Amniotic stem cell (primary cell): ENCODE data around the gene SKA2.
"Not testable (repeated sequence)": the region's sequence is repeated elsewhere in the genome, so short reads cannot be mapped to it uniquely, and the experiment has no call there.

Experiments used
- DNase-seq: peaks from one replicate; lab custom pipeline; 2025; lab: John Stamatoyannopoulos, UW

Gene SKA2, protein sequence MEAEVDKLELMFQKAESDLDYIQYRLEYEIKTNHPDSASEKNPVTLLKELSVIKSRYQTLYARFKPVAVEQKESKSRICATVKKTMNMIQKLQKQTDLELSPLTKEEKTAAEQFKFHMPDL

DNA sequence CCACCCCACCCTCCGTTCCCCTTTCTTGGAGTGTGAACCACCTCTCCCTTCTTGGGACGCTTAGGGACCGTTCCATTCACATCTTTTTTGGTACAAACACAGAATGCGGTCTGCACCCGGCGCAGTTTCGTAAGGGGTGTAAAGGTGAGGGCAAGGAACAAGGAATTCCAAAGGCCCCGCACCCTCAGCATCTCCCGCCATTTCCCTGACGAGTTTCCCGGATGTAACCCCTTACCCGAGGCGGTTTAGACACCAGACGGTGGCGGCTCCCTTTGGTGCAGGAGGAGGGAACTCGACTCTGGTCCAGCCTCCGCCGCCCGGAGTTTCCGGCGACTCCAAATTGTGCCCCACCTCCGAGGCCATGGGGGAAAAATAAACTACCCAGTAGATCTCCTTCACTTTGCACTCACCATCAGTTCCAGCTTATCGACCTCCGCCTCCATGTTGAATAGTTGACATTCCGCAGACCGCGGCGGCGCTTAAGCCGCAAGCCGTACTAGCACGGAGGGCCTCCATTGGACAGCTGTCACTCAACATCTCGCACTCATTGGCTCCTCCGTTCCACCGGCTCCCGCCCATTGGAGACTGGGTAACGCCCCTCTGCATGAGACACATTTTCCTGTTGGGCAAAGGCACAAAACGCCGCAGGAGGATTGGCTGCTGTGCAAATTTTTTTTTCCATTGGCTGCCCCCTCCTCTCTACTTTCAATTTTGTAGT, at the start of gene SKA2:
Gene SKA2, minus strand, starts transcription at position 466 of the 718 bp plus-strand sequence. Its CDS starts 23 bp downstream, at position 443.
- DNase-seq: peak; percentile 63

DNA sequence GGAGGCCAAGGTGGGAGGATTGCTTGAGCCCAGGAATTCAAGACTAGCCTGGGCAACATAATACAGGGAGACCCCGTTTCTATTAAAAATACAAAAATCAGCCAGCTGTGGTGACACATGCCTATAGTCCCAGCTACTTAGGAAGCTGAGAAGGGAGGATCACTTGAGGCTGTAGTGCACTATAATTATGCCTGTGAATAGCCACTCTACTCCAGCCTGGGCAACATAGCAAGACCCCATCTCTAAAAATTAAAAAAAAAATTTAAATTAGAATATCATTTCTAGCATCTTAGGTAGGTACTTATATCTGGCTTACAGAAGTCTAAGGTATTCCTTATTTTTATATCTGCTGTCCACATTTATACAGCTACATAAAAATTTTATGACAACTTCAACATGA, 47.3 kb upstream of the SKA2 start:
- DNase-seq: no peak

DNA sequence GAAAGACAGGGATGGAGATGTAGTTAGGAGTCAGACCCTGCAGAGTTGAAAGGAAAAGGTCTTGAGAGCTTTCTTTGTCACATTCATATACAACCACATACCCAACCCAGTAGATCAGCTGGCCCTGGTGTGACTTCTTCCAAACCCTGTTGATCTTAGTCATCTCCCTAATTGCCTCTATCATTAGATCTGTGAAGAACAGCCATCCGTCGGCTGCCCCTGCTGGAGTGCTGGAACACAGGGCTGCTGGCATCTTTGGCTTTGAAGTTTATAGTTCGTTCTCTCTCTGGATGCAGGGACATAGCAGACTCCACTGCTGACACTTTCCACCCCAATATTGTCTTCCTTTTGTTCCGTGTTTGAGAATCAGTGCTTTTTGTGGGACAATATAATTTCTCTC, 44.4 kb upstream of the SKA2 start:
- DNase-seq: no peak

DNA sequence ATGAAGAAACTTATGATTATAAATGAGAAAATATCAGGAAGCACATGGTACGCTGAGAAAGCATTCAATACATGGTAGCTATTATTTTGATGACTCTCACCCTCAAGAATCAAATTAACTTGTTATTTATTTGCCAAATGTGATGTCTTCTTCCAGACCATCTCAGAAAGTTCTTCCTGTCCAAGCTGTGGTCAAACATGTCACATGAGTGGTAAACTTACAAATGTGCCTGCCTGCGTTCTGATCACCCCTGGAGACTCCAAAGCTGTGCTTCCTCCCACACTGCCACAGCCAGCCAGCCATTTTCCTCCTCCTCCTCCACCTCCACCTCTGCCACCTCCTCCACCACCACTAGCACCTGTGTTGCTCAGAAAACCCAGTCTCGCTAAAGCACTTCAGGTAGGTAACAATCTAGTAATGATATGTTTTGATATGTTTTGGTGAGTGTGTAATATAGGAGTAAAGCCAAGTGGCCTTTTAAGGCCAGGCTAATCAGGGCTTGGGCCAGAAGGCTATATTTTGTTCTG, 38.4 kb upstream of the SKA2 start:
- no peak for DNase-seq

DNA sequence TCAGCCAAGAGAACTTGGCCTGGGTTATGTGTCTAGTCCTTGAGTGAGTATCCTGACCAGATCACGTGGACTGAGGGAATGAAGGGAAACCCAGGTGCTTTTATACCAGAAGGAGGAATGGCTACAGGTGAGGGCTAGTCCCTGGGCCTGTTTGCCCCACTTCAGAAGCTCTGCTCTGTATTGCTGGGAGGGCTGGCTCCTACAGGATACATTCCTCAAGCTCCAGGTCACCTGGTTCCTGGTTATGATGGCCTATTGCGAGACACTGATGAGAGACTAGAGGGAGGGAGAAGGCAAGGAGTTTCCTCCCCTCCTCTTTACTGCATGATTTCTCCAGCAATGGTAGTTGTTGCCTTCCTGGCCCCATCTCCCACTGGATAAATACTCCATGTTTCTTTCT, 35.8 kb upstream of the SKA2 start:
- DNase-seq: no peak

DNA sequence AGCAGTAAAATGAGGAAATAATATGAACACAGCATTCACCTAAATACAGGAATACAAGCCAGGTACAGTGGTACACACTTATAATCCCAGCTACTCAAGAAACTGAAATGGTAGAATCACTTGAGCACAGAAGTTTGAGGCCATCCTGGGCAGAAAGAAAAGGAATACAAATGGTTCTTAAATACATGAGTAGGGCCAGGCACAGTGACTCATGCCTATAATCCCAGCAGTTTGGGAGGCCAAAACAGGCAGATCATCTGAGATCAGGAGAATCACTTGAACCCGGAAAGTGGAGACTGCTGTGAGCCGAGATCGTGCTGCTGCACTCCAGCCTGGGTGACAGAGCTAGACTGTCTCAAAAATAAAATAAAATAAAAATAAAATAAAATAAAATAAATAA, 31.9 kb upstream of the SKA2 start:
- no peak for DNase-seq

DNA sequence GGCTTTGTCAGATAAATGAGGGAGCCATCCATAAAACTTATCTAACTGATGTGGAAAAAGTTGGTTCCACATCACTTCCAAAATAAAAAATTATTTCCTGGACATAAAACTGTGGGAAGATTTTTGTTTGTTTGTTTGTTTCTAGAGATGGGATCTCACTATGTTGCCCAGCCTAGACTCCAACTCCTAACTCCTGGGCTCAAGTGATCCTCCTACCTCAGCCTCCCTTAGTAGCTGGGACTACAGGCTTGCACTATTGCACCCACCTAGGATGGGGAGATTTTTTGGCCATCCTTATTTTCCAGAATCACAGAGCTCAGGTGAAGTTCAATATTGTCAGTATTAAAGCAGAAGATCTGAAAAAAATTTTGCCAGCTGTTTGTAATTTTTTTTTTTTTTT, 31.0 kb upstream of the SKA2 start:
- no peak for DNase-seq

DNA sequence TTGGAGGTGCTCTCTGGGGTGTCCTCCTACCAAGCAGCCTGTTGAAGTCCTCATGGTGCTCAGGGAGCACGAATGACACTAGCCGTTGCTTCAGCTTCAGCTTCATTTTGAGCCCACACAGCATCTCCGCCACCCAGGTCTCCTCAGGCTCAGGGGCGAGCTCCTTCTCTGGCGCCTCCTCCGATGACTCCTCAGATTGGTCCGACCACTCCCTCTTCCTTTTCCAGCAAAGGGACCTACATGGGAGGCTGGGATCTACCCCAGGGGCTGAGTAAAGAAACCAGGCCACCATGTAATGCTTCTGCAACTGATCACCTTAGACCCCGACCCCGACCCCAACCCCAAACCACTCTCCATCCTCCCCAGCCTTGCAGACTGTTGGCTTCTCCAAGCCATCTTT, 26.5 kb upstream of the SKA2 start:
- DNase-seq: no peak

DNA sequence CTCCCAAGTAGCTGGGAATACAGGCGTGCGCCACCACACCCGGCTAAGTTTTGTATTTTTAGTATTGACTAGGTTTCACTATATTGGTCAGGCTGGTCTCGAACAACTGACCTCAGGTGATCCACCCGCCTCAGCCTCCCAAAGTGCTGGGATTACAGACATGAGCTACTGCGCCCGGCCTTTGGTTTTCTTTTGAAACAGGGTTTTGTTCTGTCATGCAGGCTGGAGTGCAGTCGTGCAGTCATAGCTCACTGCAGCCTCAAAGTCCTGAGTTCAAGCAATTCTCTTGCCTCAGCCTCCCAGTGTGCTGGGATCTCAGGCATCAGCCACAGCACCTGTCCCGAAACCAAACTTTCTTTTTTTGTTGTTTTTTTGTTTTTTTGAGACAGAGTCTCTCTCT, 25.6 kb upstream of the SKA2 start:
- DNase-seq: no peak

DNA sequence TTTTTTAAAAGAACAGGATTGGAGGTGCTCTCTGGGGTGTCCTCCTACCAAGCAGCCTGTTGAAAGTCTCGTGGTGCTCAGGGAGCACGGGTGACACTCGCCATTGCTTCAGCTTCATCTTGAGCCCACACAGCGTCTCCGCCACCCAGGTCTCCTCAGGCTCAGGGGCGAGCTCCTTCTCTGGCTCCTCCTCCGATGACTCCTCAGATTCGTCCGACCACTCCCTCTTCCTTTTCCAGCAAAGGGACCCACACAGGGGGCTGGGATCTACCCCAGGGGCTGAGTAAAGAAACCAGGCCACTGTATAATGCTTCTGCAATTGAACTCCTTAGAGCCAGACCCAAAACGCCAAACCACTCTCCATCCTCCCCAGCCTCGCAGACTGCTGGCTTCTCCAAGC, 24.6 kb upstream of the SKA2 start:
- DNase-seq: not testable (repeated sequence)

DNA sequence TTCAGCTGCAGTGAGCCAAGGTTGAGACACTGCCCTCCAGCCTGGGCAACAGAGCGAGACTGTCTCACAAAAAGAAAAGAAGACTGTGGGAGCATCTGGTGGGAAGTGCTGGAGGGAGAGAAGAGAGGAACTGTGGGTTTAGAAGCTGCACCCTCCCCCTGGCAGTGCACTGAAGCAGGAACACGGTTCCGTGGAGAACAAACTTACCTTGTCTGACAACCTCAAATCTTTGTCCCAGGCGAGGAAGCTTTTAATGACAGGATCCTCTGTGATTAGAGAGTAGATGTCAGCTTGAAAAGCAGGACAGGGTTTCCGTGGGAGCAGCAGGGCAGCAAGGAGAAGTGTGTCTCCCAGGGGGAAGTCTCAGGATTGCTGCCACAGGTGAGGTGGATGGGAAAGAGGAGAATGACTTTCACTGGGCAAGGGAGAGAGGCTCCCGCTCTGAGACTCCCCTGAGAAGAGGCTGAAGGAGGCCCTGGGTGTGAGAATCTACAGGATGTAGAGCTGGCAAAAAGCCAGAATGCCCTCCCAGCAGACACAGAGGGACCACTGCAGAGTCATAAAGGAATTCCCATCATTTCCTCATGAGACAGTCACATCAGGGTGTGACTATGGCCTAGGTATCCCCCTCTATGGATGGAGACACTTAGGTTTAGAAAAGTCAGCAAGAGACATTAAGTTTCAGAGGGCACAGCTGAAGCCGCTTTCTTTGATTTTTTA, 23.4 kb upstream of the SKA2 start:
- DNase-seq: no peak

DNA sequence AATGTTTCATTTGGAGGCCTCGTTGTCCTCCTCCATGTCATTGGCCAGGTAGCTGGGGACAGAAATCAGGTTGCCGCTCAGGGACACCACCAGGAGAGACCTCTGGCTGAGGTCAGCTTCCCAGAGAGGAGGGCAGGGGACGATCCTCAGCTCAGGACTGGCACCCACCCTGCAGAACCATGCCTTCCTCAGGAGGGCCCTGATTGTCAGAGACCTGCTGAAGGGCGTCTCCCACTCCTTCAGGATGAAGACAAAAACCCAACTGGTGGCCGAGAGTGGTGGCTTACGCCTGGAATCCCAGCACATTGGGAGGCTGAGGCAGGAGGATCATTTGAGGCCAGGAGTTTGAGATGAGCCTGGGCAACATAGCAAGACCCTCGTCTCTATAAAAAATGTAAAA, 20.1 kb upstream of the SKA2 start:
- no peak for DNase-seq

DNA sequence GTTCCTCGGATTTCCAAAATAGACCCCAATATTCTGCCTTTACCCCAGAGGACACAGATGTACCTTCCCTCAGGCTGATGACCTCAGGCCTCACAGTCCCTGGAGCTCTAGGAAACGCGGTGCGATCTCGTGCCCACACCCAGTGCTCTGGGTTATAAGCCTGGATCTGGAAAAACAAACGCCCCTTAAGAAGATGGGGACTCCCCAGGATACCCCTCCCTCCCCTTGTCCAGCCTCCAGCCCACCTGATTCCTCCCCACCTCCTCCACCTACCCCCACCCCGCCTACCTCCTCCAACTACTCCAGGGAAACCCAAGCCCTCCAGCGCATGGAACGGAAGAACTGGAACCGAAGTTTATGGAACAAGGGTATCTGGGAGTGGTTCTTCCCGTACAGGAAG, 19.7 kb upstream of the SKA2 start:
- no peak for DNase-seq

DNA sequence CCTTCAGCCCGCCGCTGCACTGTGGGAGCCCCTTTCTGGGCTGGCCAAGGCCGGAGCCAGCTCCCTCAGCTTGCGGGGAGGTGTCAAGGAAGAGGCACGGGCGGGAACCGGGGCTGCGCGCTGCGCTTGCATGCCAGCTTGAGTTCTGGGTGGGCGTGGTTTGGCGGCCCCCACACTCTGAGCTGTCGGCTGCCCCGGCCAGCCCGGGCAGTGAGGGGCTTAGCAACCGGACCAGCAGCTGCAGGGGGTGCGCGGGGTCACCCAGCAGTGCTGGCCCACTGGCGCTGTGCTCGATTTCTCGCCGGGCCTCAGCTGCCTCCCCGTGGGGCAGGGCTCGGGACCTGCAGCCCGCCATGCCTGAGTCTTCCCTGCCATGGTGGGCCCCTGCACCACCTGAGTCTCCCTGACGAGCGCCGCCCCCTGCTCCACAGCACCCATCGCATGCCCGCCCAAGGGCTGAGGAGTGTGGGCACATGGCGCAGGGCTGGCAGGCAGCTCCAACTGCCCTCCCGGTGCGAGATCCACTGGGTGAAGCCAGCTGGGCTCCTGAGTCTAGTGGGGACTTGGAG, 17.5 kb upstream of the SKA2 start:
- no peak for DNase-seq

DNA sequence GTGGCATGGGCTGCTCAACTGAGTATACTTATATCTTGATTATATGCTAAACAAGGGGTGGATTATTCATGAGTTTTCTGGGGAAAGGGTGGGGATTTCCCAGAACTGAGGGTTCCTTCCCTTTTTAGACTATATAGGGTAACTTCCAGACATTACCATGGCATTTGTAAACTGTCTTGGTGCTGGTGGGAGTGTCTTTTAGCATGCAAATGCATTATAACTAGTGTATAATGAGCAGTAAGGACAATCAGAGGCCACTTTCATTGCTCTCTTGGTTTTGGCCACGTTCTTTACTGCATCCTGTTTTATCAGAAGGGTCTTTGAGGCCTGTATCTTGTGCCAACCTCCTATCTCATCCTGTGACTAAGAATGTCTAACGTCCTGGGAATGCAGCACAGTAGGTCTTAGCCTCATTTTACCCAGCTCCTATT, 12.6 kb upstream of the SKA2 start:
- no peak for DNase-seq

DNA sequence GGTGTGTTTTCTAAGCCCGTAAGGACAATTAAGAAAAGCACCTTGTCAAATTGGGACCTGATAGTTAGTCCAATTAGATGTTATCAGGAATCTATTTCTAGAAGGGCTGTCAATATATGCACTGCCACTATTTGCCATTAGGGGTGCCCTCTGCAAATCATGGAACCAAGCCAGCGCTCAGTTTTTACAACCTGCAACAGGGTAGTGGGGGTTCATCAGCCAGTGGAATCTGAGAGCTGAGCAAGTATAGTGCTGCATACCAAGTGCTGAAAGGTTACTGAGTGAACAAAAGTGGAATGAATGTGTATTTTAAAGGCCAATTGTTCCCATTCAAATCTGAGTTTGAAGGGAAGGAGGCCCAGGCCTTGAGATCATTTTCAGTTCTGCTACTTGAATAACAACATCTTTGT, 11.0 kb upstream of the SKA2 start:
- no peak for DNase-seq

DNA sequence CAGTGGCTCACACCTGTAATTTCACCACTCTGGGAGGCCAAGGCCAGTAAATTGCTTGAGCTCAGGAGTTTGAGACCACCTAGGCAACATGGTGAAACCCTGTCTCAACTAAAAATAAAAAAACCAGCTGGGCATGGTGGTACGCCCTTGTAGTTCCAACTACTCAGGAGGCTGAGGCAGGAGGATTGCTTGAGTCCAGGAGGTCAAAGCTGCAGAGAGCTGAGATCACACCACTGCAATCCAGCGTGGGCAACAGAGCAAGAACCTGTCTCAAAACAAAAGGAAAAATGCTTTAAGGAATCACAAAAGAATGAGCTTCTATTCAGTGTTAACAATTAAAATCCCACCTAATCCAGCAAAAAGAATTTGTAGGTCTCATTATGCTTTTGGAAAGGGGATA, 6.5 kb upstream of the SKA2 start:
- no peak for DNase-seq

DNA sequence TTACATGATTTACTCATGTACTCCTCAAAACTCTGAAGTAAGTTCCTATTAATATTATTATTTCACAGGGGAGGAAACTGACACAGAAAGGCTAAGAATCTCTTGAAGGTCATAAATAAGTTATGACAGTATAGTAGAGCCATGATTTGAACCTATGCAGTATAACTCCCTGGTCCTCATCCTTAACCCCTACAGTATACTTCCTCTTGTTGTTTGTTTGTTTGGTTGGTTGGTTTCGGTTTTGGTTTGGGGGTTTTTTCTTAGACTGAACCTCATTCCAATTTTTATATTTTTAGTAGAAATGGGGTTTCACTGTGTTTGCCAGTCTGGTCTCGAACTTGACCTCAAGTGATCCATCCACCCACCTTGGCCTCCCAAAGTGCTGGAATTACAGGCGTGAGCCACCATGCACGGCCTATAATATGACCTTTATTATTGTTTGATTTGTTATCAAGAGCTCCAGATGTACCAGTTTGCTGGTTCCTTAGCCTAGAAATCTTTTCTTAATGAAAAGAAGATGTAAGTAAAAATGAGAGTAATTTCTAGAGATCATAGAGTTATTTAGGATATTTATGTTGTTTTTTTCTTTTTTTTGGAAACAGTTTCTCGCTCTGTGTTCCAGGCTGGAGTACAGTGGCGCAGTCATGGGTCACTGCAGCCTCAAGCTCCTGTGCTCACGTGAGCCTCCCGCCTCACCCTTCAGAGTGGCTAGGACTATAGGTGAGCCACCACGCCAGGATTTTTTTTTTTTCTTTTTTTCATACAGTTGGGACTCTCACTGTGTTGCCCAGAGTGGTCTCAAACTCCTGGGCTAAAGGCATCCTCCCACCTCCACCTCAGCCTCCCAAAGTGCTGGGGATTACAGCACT, 5.4 kb upstream of the SKA2 start:
- DNase-seq: no peak

DNA sequence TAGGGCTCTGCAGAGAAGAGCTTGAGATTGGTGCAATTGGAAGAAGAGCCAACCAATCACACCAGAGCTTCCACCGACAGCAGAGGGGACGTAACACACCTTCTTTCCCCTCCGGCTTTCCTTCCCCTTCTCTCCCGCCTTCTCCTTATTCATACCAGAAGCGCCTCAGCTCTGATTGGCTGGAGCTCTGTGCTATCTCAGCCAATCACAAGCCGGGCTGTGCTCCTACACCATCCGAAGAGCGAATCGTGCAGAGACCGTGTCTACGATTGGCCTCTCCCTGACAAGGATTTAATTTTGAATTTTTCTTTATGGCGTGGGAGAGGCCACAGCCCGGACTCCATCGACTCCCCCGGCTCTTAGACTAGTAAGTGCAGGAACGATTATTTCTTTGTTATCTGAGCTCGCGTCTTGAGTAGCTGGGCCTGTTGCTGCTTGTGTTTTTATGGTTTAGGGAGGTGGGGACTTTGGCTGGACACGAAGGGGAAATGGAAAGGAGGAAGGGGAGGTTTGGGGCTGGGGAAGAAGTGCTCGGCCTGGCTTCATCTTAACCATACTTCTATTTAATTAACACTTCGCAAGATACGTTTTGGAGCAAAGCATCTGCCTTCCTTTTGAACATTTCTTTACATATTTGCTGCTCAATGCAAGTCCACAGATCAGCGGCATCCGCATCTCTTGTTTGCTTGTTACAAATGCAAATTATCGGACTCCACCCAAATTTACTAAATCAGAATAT, 622 bp upstream of the SKA2 start, which contains the start of gene PRR11:
Gene PRR11, plus strand, starts transcription at position 308 of the 739 bp plus-strand sequence. CDS start 14,007 bp downstream, outside the sequence.
- DNase-seq: peak; percentile 99

DNA sequence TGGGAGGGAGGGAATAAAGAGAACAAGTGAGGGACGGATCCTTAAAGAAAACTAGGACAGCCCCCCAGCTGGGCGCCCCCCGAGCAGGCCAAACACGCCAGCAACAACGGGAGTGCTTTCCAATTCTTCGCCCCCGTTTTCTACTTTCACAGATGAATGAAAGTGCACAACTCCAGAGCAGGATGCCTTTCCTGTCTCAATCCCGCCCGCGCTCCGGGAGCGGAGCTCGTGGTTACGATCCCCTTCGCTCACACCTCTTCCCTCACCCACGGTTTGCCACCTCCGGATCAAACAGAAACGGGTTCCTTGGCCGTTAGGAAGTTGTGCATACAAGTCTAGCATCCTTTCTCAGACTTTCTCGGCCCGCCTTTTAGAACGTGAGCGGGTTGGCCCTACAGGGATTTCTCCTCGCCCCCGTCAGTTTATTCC, 680 bp downstream of the SKA2 start:
- DNase-seq: no peak

DNA sequence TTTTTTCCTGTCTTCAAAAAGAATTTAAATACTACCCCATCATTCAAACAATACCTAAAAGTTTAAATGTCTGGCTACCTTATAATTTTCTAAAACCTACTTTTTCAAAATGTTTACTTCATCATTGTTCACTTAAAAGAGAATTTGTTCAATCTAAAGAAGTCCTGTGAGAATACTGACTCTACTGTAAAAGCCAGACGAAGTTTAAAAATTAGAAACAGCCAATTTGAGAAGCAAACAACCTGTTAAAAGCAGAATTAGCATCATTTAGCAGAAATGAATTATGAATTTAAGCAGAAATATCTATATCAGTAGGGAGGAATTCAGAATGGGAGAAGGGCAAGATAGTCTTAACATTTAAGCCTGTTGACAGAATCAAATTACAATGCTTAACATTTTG, 2.1 kb downstream of the SKA2 start:
- no peak for DNase-seq
